ENCODE measurements around the gene C6orf136. TPM values are rescaled to one million over a fixed set of nuclear protein-coding genes. Genes with fewer than 3 reads are reported as not detected.

C6orf136 gene
- total and polyA plus RNA-seq, 10 of the 15 experiments (the other 5 are each of a cell fraction or from before 2014, with no cell fraction given) = 5.2 to 24.1 (median 14.9) TPM

DNA sequence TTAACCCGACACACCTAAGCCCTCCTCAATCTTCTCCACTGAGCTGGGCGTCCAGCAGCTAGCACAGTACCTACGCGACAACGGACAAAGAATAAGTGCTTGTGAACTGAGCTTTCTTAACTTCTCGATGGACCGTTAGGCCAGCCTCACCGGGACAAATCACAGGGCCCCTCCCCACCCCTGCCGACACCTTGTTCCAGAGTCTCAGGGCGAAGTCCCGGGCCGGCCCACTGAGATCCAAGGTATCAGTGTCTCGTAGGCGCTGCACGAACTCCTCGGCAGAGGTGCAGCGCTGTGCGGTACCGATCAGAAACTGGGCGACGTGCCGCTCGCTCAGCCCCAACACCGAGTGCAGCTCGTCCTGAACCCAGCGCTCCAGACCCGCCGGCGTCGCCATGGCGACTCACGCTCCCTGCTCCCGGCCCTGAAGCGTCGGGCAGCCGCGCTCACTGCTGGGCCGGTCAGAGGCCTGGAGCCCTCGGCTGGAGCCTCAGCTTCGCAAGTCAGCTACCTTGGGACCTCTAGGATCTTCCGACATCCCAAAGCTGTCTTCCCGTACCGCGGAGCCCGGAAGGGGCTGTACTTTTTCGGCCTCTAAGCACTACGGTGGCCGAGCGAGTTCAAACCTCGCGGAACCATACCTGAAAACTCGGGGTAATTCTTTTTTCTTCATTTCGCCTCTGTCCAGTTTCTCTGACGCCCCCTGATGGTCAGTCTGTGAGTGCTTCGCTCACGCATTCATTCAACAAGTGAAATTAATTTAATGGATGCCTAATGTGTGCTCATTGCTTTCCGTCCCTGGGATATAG is 25.7 kb downstream of the C6orf136 start, which contains the start of gene DHX16 (continued):
- TF ChIP-seq CHD2 (IDR thresholded peaks at IDR 0.05; ENCODE audit: borderline replicate concordance, low read depth, low read length) (peak; percentile 87), CREM (IDR thresholded peaks at IDR 0.05; ENCODE audit: low read depth) (peak; percentile 38; the same call in 1 of the 2 replicates), STAT1 (conservative IDR thresholded peaks at IDR 0.05) (0 out of 2 replicates have a peak, but pooled peaks have one; percentile 74), RUNX3 (IDR thresholded peaks at IDR 0.05; ENCODE audit: low read length) (peak; percentile 64), HDGF (IDR thresholded peaks at IDR 0.05) (no peak), ZNF622 (IDR thresholded peaks at IDR 0.05) (no peak), SREBF2 (IDR thresholded peaks at IDR 0.05; ENCODE audit: low read length) (no peak), CTCF (IDR thresholded peaks at IDR 0.05 in 2 of 3, conservative IDR thresholded peaks at IDR 0.05 in 1 of 3; ENCODE audit: control insufficient read depth in 2 of 3, extremely low read depth in 1 of 3, insufficient read depth in 1 of 3, low read depth in 3 of 3, low read length in 3 of 3) (peak; percentile 77 to 93 (median 88); a peak in 5 of 6 replicates), PAX5 (IDR thresholded peaks at IDR 0.05; ENCODE audit: borderline replicate concordance, low read depth, low read length) (no peak), NRF1 (conservative IDR thresholded peaks at IDR 0.05; ENCODE audit: low read depth, low read length) (no peak), TBL1XR1 (IDR thresholded peaks at IDR 0.05; ENCODE audit: low read depth, low read length) (no peak), NKRF (conservative IDR thresholded peaks at IDR 0.05) (peak; percentile 96), SMC3 (IDR thresholded peaks at IDR 0.05; ENCODE audit: borderline replicate concordance, low read length) (peak; percentile 64; the same call in 1 of the 2 replicates), SIN3A (IDR thresholded peaks at IDR 0.05; ENCODE audit: low read depth, low read length) (peak; percentile 77; the same call in 1 of the 2 replicates), BACH1 (IDR thresholded peaks at IDR 0.05; ENCODE audit: borderline replicate concordance) (peak; percentile 49; the same call in 1 of the 2 replicates), KDM1A (IDR thresholded peaks at IDR 0.05; ENCODE audit: borderline replicate concordance) (no peak), JUNB (IDR thresholded peaks at IDR 0.05) (no peak), YY1 (IDR thresholded peaks at IDR 0.05; ENCODE audit: low read depth, low read length) (peak; percentile 84)
- TF ChIP-seq, protein P1, sequence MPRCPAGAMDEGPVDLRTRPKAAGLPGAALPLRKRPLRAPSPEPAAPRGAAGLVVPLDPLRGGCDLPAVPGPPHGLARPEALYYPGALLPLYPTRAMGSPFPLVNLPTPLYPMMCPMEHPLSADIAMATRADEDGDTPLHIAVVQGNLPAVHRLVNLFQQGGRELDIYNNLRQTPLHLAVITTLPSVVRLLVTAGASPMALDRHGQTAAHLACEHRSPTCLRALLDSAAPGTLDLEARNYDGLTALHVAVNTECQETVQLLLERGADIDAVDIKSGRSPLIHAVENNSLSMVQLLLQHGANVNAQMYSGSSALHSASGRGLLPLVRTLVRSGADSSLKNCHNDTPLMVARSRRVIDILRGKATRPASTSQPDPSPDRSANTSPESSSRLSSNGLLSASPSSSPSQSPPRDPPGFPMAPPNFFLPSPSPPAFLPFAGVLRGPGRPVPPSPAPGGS (IDR thresholded peaks at IDR 0.05; ENCODE audit: borderline replicate concordance, insufficient read depth, low read depth, low read length, poor library complexity, severe bottlenecking) = no peak
- TF ChIP-seq, protein P2, sequence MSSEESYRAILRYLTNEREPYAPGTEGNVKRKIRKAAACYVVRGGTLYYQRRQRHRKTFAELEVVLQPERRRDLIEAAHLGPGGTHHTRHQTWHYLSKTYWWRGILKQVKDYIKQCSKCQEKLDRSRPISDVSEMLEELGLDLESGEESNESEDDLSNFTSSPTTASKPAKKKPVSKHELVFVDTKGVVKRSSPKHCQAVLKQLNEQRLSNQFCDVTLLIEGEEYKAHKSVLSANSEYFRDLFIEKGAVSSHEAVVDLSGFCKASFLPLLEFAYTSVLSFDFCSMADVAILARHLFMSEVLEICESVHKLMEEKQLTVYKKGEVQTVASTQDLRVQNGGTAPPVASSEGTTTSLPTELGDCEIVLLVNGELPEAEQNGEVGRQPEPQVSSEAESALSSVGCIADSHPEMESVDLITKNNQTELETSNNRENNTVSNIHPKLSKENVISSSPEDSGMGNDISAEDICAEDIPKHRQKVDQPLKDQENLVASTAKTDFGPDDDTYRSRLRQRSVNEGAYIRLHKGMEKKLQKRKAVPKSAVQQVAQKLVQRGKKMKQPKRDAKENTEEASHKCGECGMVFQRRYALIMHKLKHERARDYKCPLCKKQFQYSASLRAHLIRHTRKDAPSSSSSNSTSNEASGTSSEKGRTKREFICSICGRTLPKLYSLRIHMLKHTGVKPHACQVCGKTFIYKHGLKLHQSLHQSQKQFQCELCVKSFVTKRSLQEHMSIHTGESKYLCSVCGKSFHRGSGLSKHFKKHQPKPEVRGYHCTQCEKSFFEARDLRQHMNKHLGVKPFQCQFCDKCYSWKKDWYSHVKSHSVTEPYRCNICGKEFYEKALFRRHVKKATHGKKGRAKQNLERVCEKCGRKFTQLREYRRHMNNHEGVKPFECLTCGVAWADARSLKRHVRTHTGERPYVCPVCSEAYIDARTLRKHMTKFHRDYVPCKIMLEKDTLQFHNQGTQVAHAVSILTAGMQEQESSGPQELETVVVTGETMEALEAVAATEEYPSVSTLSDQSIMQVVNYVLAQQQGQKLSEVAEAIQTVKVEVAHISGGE (CRISPR knock-in tag; IDR thresholded peaks at IDR 0.05) = peak; percentile 33; the same call in 1 of the 2 replicates
